Fibroblast of lung (primary cell): ENCODE data around the gene ARL16. TPM values are rescaled to one million over a fixed set of nuclear protein-coding genes. Genes with fewer than 3 reads are reported as not detected.

Experiments
- DNase-seq, 2 donors: peaks; one replicate each; pipeline versions ENCODE4 v3.0.0 to v3.0.0-alpha.2; 2010; ENCODE audit warnings: low read depth in 2 of 2
- H2AFZ ChIP-seq: 2 replicates; pipeline ENCODE4 v1.5.1; 2012; ENCODE audit warnings: low read length, control low read depth, inconsistent platforms
- H3K27ac ChIP-seq: 2 replicates; pipeline ENCODE4 v1.5.1; 2011; ENCODE audit warnings: low read length, control low read depth; ENCODE audit not compliant: insufficient read depth
- H3K27me3 ChIP-seq: 2 replicates; pipeline ENCODE4 v1.5.1; 2011; ENCODE audit warnings: mild to moderate bottlenecking, low read length; ENCODE audit not compliant: control insufficient read depth, insufficient read depth
- H3K36me3 ChIP-seq: 2 replicates; pipeline ENCODE4 v1.5.1; 2011; ENCODE audit warnings: low read length; ENCODE audit not compliant: control insufficient read depth, insufficient read depth
- H3K4me1 ChIP-seq: 2 replicates; pipeline ENCODE4 v1.5.1; 2011; ENCODE audit warnings: low read length; ENCODE audit not compliant: control insufficient read depth, insufficient read depth; ENCODE audit errors: extremely low read depth
- H3K4me2 ChIP-seq: 2 replicates; pipeline ENCODE4 v1.5.1; 2011; ENCODE audit warnings: low read length, control low read depth; ENCODE audit not compliant: insufficient read depth; ENCODE audit errors: extremely low read depth
- H3K4me3 ChIP-seq, 4 experiments: fragments of 200-600 bp in 1 of 4; sonication (generic) in 1 of 4; replicated peaks in 1 of 4; 2 replicates each; pipeline ENCODE4 v1.5.1; 2011 to 2016; ENCODE audit warnings: low read length in 4 of 4, low read depth in 3 of 4, mild to moderate bottlenecking in 3 of 4, control low read depth in 2 of 4, inconsistent platforms in 1 of 4, mixed read lengths in 1 of 4; ENCODE audit not compliant: insufficient read depth in 1 of 4; ENCODE audit errors: control extremely low read depth in 1 of 4
- H3K79me2 ChIP-seq: 2 replicates; pipeline ENCODE4 v1.5.1; 2012; ENCODE audit warnings: mild to moderate bottlenecking, low read length, inconsistent platforms; ENCODE audit not compliant: control insufficient read depth, insufficient read depth
- H3K9ac ChIP-seq: 2 replicates; pipeline ENCODE4 v1.5.1; 2011; ENCODE audit warnings: mild to moderate bottlenecking, low read length, control low read depth; ENCODE audit not compliant: insufficient read depth
- H3K9me3 ChIP-seq: 2 replicates; pipeline ENCODE4 v1.5.1; 2012; ENCODE audit warnings: low read depth, low read length; ENCODE audit not compliant: control insufficient read depth, insufficient read depth
- H4K20me1 ChIP-seq: 2 replicates; pipeline ENCODE4 v1.5.1; 2011; ENCODE audit warnings: low read length; ENCODE audit not compliant: control insufficient read depth, insufficient read depth; ENCODE audit errors: extremely low read depth
- CTCF ChIP-seq, 2 donors: IDR thresholded peaks in 1 of 2; conservative IDR thresholded peaks in 1 of 2; 1 replicate in 1 of 2; 2 replicates in 1 of 2; pipeline ENCODE4 v1.5.1; 2011 to 2012; ENCODE audit warnings: low read length in 2 of 2, control low read depth in 1 of 2, inconsistent platforms in 1 of 2, low read depth in 1 of 2, mild to moderate bottlenecking in 1 of 2
- EZH2 ChIP-seq: IDR thresholded peaks from 2 replicates; pipeline ENCODE4 v1.5.1; 2012; ENCODE audit warnings: low read length, control low read depth, mild to moderate bottlenecking; ENCODE audit errors: missing control alignments
- polyA plus RNA-seq, 2 donors: library from polyadenylated mRNA; depleted of rRNA in 1 of 2; stranded (reverse) in 1 of 2; unstranded in 1 of 2; fragments of >200 nt; gene quantifications; 2 replicates each; pipeline ENCODE4 v1.2.1, GENCODE V29; 2011 to 2012; ENCODE audit warnings: missing spikeins in 1 of 2
- total RNA-seq: library from RNA; depleted of rRNA; stranded (reverse); fragments of >200 nt; gene quantifications from 2 replicates; pipeline ENCODE4 v1.2.1, GENCODE V29; 2014

ARL16 gene
- total and polyA plus RNA-seq, 2 donors (not counting 1 experiment from before 2014, with no cell fraction given): 28.1 to 35.8 TPM

- no peak for TF ChIP-seq CTCF (conservative IDR thresholded peaks at IDR 0.05 in 1 of 2, IDR thresholded peaks at IDR 0.05 in 1 of 2; ENCODE audit: low read depth in 1 of 2, low read length in 2 of 2)
- no peak for TF ChIP-seq EZH2
- DNase-seq: no peak
- no peak overlapping the region for H3K27ac ChIP-seq
Measured at GRCh38 chr17:81720267-81721071, 36.9 kb upstream of the ARL16 start.

GRCh38 chr17:81719410-81720266 lies 36.0 kb upstream of the ARL16 start:
- Histone ChIP-seq H2AFZ (no peak overlapping the region), H3K79me2 (no peaks in the 10 kb centered on the region), H3K9me3 (no peaks in the 10 kb centered on the region), H3K9ac (no peak overlapping the region), H3K4me1 (peaks cover 8% of the 10 kb centered on the region), H4K20me1 (no peaks in the 10 kb centered on the region), H3K4me3 (no peak overlapping the region), H3K27me3 (no peaks in the 10 kb centered on the region), H3K4me2 (no peak overlapping the region), H3K27ac (no peak overlapping the region), H3K36me3 (peaks cover 3% of the 10 kb centered on the region)
- TF ChIP-seq CTCF (conservative IDR thresholded peaks at IDR 0.05 in 1 of 2, IDR thresholded peaks at IDR 0.05 in 1 of 2; ENCODE audit: low read depth in 1 of 2, low read length in 2 of 2) (no peak), EZH2 (no peak)
- no peak for DNase-seq

More at GRCh38 chr17:81720267-81721071, 36.9 kb upstream of the ARL16 start:
- Histone ChIP-seq H2AFZ (no peak overlapping the region), H3K4me1 (peaks cover 8% of the 10 kb centered on the region), H3K36me3 (peaks cover 3% of the 10 kb centered on the region), H4K20me1 (no peaks in the 10 kb centered on the region), H3K27me3 (no peaks in the 10 kb centered on the region), H3K4me2 (no peak overlapping the region), H3K9me3 (no peaks in the 10 kb centered on the region), H3K9ac (no peak overlapping the region), H3K4me3 (no peak overlapping the region), H3K79me2 (no peaks in the 10 kb centered on the region)

GRCh38 chr17:81717766-81718089 lies 34.1 kb upstream of the ARL16 start:
- DNase-seq: no peak
- no peaks in the 10 kb centered on the region for H3K27me3 ChIP-seq
- no peak overlapping the region for H3K9ac ChIP-seq
- H3K27ac ChIP-seq: no peak overlapping the region
- H3K4me3 ChIP-seq: no peak overlapping the region
- H3K4me2 ChIP-seq: no peak overlapping the region
- no peaks in the 10 kb centered on the region for H4K20me1 ChIP-seq
- no peak for TF ChIP-seq EZH2
- no peak for TF ChIP-seq CTCF (conservative IDR thresholded peaks at IDR 0.05 in 1 of 2, IDR thresholded peaks at IDR 0.05 in 1 of 2; ENCODE audit: low read depth in 1 of 2, low read length in 2 of 2)
- H2AFZ ChIP-seq: no peak overlapping the region
- no peaks in the 10 kb centered on the region for H3K9me3 ChIP-seq
- peaks cover 3% of the 10 kb centered on the region for H3K36me3 ChIP-seq
- H3K79me2 ChIP-seq: peaks cover 6% of the 10 kb centered on the region
- peaks cover 13% of the 10 kb centered on the region for H3K4me1 ChIP-seq
